NK-92 treated with Interleukin-12 subunit alpha and Interleukin-12 subunit beta, amount 100 ng/mL, for 24 hours (cell line): ENCODE measurements around the gene ATP11A.
"Not testable (repeated sequence)": the region's sequence is repeated elsewhere in the genome, so short reads cannot be mapped to it uniquely, and the experiment has no call there.

Source experiments
- DNase-seq: peaks from one replicate; lab custom pipeline; 2025; lab: John Stamatoyannopoulos, UW

The ATP11A gene

DNA sequence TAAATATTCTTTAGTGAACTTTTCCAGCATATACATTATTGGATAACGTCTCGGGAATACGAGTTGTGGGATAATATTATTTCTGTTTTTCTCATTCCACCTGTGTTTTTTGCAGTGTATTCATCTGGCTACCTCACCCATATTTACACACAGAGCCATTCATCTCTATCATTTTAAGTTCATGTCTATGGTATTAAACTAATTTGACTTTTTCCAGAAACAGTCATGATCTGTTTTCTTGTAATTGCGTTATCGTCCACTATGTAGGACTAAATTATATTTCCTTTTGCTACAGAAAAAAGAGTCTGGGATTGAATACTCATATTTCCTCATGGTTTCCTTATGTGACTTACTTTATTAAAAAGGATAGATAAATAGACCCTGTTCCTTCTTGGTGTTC lies 2.7 kb downstream of the ATP11A start:
- no peak for DNase-seq

GRCh38 chr13:112693831-112694497 lies 4.1 kb downstream of the ATP11A start:
- DNase-seq = no peak

GRCh38 chr13:112695121-112695520 lies 5.3 kb downstream of the ATP11A start:
- no peak for DNase-seq

- no peak for DNase-seq
Measured at GRCh38 chr13:112696001-112696868, 6.4 kb downstream of the ATP11A start.

DNA sequence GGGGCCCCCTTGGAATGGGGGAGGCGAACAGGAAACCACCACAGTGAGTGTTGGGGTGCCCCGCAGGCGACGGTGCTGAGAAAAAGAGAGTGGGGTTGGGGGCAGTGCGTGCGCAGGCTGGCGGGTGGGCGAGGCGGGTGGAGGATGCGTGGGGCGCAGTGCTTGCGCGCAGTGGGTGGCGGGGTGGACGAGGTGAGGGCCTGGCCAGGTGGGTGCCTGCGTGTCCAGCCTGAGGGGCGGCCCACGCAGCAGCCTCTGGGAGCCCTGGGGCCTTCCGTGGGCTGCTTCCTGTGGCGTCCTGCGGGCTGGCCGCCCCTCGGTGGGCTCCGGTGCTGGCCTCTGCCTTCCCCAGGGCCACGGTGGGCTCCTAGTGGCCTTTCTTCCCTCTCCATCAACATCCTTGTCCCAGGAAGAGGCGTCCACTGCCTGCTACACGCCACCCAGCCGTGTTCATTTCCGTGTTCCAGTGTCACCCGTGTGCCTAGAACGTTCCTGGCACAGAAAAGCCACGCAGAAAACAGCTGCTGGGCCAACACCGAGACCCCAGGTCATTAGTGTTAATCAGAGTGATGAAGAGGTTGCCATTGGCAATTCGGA lies 7.1 kb downstream of the ATP11A start:
- DNase-seq = no peak

- no peak for DNase-seq
Measured at GRCh38 chr13:112697756-112698655, 8.2 kb downstream of the ATP11A start.

- no peak for DNase-seq
Measured at GRCh38 chr13:112699322-112699918, 9.6 kb downstream of the ATP11A start.

DNA sequence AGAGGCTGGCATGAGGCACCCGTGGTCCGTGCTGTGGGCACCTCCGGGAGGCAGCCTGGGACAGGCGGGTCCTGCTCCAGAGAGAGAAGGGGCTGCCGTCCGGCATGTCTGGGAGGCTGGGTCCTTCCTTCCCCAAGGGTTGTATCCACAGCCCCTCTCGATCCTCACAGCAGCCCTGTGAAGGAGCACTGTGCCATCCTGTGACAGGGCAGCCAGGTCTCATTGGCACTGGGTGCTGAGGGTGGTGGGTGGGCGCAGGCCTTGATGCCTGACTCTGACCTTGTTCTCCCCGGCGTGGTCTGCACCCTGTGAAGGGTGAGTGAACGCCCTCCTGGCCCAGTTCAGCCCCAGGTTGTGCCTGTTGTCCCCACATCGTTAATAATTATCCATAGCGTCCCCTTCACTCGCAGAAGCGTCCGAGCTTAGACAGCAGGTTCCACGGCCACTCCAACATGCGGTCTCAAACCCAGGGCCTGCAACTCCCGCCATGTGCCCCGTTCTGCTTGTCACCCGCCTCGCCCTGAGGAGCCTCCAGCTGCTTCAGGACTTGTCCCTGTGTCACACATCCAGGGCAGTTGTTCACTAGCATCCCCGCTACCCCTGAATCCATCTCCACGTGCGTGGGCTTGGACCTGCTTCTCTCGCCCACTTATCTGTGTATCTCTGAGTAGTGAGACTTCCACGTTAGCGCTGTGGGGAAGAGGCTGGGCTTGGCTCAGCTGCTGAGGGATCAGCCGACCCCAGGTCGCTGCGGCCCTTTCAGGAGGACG lies 10.6 kb downstream of the ATP11A start:
- DNase-seq = no peak

GRCh38 chr13:112702341-112702985 lies 12.6 kb downstream of the ATP11A start:
- DNase-seq = no peak

- no peak for DNase-seq
Measured at GRCh38 chr13:112702986-112703379, 13.1 kb downstream of the ATP11A start.

- no peak for DNase-seq
Measured at GRCh38 chr13:112703449-112704284, 13.8 kb downstream of the ATP11A start.

- no peak for DNase-seq
Measured at GRCh38 chr13:112704308-112705145, 14.7 kb downstream of the ATP11A start.

GRCh38 chr13:112705286-112705685 lies 15.4 kb downstream of the ATP11A start:
- no peak for DNase-seq

DNA sequence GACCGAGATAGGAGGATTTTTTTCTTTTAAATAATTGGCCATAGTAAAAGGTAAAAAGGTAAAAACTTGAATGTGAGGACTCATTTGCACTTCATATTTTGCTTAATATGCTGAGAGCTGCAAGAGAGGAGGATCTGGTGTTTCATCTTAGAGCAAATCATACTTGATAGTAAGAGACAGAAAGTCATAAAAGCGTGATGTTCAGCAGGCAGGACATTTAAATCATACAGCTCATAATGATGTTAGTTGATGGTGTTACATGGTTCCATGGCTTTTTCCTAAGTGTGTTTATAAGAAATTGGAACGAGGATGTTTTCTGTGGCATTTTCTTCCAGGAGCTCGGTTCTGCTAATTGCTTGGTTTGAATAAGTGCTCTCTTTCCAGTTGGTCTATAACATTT lies 16.3 kb downstream of the ATP11A start:
- DNase-seq = no peak

DNA sequence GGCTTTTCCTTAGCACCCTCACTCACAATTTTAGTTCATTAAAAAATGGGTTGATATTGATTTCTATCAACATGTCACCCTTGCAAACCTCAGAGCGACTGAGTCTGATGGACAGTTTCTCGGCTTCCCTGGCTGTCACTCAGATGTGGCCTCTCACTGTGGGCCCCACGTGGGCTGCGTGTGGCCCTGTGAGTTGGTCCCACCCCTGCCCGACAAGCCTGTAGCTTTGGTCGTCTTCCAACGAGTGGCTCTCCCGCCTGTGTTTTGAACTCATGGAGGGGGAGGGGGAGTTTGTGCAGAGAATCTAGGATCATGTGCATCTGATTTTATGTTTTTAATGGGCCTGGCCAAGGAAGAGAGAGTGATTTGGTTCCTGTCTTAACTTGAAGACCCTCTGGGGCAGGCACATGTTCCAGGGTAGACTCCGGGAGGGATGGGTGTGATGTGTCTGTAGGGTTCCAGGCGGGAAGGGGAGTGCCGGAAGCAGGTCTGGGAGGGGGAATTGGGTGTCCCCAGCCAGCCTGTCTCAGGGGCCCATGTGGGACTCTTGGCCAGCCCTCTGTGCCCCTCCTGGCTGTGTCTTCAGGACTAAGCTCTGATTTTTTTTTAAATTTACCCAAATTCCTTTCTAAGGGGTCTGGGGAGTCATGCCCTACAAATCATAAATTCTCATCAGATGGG lies 18.9 kb downstream of the ATP11A start:
- no peak for DNase-seq

GRCh38 chr13:112709316-112709715 lies 19.5 kb downstream of the ATP11A start:
- DNase-seq = not testable (repeated sequence)

DNA sequence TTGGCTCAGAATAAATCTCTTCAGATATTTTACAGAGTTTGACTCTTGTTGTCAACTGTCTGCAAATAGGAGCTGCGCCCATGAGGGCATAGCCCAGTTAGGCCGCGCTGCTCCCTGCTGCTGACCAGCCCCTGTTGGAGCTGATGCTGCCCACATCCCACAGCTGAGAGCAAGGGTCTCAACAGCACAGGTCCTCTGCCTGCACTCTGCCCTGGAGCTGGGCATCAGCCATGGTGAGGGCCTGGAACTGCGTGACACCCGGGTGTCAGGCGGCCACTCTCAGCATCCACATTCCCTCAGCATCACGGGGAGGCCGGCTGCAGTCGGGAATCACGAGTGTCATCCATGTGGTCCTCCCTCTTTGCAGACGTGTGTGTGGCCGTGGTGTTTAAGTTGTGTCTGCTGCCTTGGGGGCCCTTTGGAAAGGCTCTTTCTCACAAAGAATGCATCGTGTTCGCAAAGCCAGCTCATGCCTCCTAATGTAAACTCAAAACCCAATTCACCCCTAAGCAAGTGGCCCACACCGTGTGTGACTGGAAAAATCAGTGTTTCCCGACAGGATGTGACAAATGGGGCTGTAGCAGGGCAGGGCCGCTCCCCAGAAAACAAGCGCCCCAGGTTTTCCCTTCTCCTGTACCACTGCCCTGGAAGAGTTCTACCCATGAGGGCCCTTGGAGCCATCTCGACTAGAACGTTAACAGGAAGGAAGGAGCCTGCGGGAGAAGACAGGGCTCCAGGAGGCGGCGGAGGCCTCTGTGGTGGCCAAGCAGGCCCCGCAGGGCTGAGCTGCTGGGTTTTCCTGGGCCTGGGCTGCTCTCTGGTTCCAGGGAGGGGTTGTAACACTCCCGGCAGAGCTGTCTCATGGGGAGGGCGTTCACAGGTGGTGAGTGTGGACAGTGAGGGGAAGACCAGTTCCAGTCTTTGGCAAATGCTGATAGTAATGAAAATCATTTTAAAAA lies 20.3 kb downstream of the ATP11A start:
- no peak for DNase-seq
